Measurements from ENCODE around the gene SOX1. TPM values are rescaled to one million over a fixed set of nuclear protein-coding genes. Genes with fewer than 3 reads are reported as not detected.

The SOX1 gene
- total RNA-seq, 1 experiment from 2014 or later = 0.15 TPM

- DNase-seq (ENCODE audit: low spot score) (no peak), ATAC-seq (no peak)
- Mint-ChIP-seq H3K9me3 (no peaks in the 10 kb centered on the region), H3K4me1 (peaks cover 51% of the 10 kb centered on the region), H3K27me3 (ENCODE audit: low read depth) (peaks cover 87% of the 10 kb centered on the region), H3K4me3 (no peak overlapping the region), H3K36me3 (no peaks in the 10 kb centered on the region), H3K27ac (no peak overlapping the region)
- POLR2A ChIA-PET = interaction anchor here (0.6 kb wide), 1 partner anchor 9 kb away, joined by 5 read pairs; no protein-coding TSS in a partner anchor
- TF ChIP-seq E2F4 (CRISPR knock-in tag; IDR thresholded peaks at IDR 0.05; ENCODE audit: borderline replicate concordance, low read depth) (no peak), E2F5 (CRISPR knock-in tag; IDR thresholded peaks at IDR 0.05) (no peak), ZBTB21 (CRISPR knock-in tag; IDR thresholded peaks at IDR 0.05; ENCODE audit: borderline replicate concordance) (no peak), MAX (CRISPR knock-in tag; IDR thresholded peaks at IDR 0.05) (no peak), ZNF232 (CRISPR knock-in tag; IDR thresholded peaks at IDR 0.05) (no peak), JAZF1 (CRISPR knock-in tag; IDR thresholded peaks at IDR 0.05) (no peak), PRRX2 (CRISPR knock-in tag; IDR thresholded peaks at IDR 0.05) (no peak), NFE2L1 (CRISPR knock-in tag; IDR thresholded peaks at IDR 0.05) (no peak), AR (CRISPR knock-in tag; IDR thresholded peaks at IDR 0.05) (no peak), TEAD1 (CRISPR knock-in tag; IDR thresholded peaks at IDR 0.05) (no peak), ZNF281 (CRISPR knock-in tag; IDR thresholded peaks at IDR 0.05) (no peak), ZBTB43 (CRISPR knock-in tag; IDR thresholded peaks at IDR 0.05) (no peak), TEAD4 (CRISPR knock-in tag; IDR thresholded peaks at IDR 0.05) (no peak), ZNF263 (CRISPR knock-in tag; IDR thresholded peaks at IDR 0.05; ENCODE audit: low read depth) (no peak), KAT7 (CRISPR knock-in tag; IDR thresholded peaks at IDR 0.05; ENCODE audit: borderline replicate concordance) (no peak), ZNF671 (CRISPR knock-in tag; IDR thresholded peaks at IDR 0.05) (no peak), NFATC4 (CRISPR knock-in tag; IDR thresholded peaks at IDR 0.05) (no peak), RELA (CRISPR knock-in tag; IDR thresholded peaks at IDR 0.05; ENCODE audit: borderline replicate concordance) (no peak), NR3C1 (CRISPR knock-in tag; conservative IDR thresholded peaks at IDR 0.05; ENCODE audit: low read depth) (no peak)
- CTCF ChIA-PET = interaction anchor here (0.8 to 4.2 kb wide), 5 partner anchors 9 to 589 kb away, joined by 3 to 63 read pairs (median 3); no protein-coding TSS in a partner anchor
These were observed 3.1 kb upstream of the SOX1 start for GRCh38 chr13:112063807-112064206.
